Loucy (cell line): ENCODE results near the gene NEK6.

Experiments used
- CTCF ChIP-seq: fragments of 200-600 bp; sonication (generic); conservative IDR thresholded peaks from 2 replicates; pipeline ENCODE4 v1.5.1; 2014; ENCODE audit warnings: mild to moderate bottlenecking, antibody characterized with exemption, low read length
- EZH2phosphoT487 ChIP-seq: fragments of 200-600 bp; IDR thresholded peaks from 2 replicates; pipeline ENCODE4 v1.6.1; 2018; ENCODE audit warnings: antibody characterized with exemption, mild to moderate bottlenecking, moderate library complexity, borderline replicate concordance

GRCh38 chr9:124308606-124309491, 51.1 kb downstream of the NEK6 start:
- TF ChIP-seq CTCF (no peak), EZH2phosphoT487 (no peak)
